Dendritic cell treated with granulocyte-macrophage colony-stimulating factor and Interleukin-4, amounts not matched to agents 40 ng/mL and 50 ng/mL, for 4 days (primary cell): ENCODE data around the gene HOXD3.

Source experiments
- H3K27ac Mint-ChIP-seq: one replicate; pipeline ENCODE4 v1.8.0; 2022; ENCODE audit warnings: mild to moderate bottlenecking, mixed read lengths
- H3K27me3 Mint-ChIP-seq: one replicate; pipeline ENCODE4 v1.8.0; 2022; ENCODE audit warnings: mild to moderate bottlenecking, mixed read lengths
- H3K36me3 Mint-ChIP-seq: one replicate; pipeline ENCODE4 v1.8.0; 2022; ENCODE audit warnings: low read depth, mixed read lengths
- H3K4me1 Mint-ChIP-seq: one replicate; pipeline ENCODE4 v1.8.0; 2022; ENCODE audit warnings: low read depth, mixed read lengths
- H3K4me3 Mint-ChIP-seq: one replicate; pipeline ENCODE4 v1.8.0; 2022; ENCODE audit warnings: mild to moderate bottlenecking, moderate library complexity, mixed read lengths
- H3K9me3 Mint-ChIP-seq: one replicate; pipeline ENCODE4 v1.8.0; 2022; ENCODE audit warnings: mixed read lengths
- intact Hi-C: fragments of 100-400 bp; cut with micrococcal nuclease; formaldehyde crosslinking; loops from one replicate; pipeline ENCODE4 v1.15.0; 2022

The HOXD3 gene

GRCh38 chr2:176157499-176158185 is 535 bp downstream of the HOXD3 start:
- Mint-ChIP-seq H3K4me3 (no peak overlapping the region), H3K27ac (no peak overlapping the region), H3K27me3 (peaks cover 95% of the 10 kb centered on the region), H3K4me1 (peaks cover 5% of the 10 kb centered on the region), H3K9me3 (no peaks in the 10 kb centered on the region), H3K36me3 (no peaks in the 10 kb centered on the region)
- intact Hi-C loops: no loop called here

- Mint-ChIP-seq H3K9me3 (no peaks in the 10 kb centered on the region), H3K36me3 (no peaks in the 10 kb centered on the region), H3K4me1 (peaks cover 5% of the 10 kb centered on the region), H3K27me3 (peaks cover 95% of the 10 kb centered on the region), H3K4me3 (no peak overlapping the region), H3K27ac (no peak overlapping the region)
- intact Hi-C loops: no loop called here
These were observed 1.1 kb downstream of the HOXD3 start for GRCh38 chr2:176158186-176158591.

DNA sequence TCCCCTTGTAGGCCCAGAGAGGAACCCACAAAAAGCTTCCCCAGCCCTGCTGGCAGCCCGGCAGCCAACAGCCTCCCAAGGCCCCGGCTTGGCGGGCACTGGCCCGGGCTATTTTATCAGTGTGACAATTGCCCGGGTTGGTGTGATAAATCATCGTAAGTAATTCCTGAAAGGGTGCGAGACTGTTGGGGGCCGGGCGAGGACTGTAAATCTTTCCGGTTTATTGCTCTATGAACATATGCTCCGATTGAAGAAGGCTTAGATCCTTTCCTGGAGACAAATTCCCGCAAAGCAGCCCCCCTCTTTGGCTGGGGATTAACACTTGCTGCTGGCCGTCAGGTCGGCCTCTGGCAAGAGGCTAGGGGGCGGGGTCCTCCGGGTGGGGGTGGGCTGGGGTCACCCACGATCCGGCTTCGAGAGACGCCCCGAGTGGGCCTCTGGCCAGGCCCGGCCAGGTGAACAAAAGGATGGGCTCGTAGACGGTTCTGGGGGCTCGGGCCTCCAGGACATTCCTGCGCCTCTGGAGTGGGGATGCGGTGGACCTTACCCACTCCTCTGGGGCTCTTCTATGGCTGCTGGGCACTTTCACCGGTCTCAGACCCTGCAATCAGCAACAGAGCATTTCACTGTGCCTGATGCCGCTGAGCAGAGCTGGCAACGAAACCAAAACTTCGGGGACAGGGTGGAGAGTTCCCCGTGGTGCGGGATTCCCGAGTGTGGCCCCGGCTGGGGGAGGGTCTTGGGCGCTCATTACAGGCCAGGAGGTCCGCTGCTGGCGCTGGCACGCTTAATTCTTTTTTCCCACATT is 2.0 kb downstream of the HOXD3 start:
- peaks cover 96% of the 10 kb centered on the region for H3K27me3 Mint-ChIP-seq
- no peaks in the 10 kb centered on the region for H3K36me3 Mint-ChIP-seq
- H3K4me3 Mint-ChIP-seq: no peak overlapping the region
- no peaks in the 10 kb centered on the region for H3K9me3 Mint-ChIP-seq
- H3K27ac Mint-ChIP-seq: no peak overlapping the region
- intact Hi-C loops: no loop called here
- peaks cover 5% of the 10 kb centered on the region for H3K4me1 Mint-ChIP-seq

GRCh38 chr2:176159663-176160250 is 2.6 kb downstream of the HOXD3 start:
- Mint-ChIP-seq H3K27me3 (peaks cover 96% of the 10 kb centered on the region), H3K36me3 (no peaks in the 10 kb centered on the region), H3K9me3 (no peaks in the 10 kb centered on the region), H3K27ac (no peak overlapping the region), H3K4me1 (peaks cover 5% of the 10 kb centered on the region), H3K4me3 (no peak overlapping the region)
- intact Hi-C loops: no loop called here

DNA sequence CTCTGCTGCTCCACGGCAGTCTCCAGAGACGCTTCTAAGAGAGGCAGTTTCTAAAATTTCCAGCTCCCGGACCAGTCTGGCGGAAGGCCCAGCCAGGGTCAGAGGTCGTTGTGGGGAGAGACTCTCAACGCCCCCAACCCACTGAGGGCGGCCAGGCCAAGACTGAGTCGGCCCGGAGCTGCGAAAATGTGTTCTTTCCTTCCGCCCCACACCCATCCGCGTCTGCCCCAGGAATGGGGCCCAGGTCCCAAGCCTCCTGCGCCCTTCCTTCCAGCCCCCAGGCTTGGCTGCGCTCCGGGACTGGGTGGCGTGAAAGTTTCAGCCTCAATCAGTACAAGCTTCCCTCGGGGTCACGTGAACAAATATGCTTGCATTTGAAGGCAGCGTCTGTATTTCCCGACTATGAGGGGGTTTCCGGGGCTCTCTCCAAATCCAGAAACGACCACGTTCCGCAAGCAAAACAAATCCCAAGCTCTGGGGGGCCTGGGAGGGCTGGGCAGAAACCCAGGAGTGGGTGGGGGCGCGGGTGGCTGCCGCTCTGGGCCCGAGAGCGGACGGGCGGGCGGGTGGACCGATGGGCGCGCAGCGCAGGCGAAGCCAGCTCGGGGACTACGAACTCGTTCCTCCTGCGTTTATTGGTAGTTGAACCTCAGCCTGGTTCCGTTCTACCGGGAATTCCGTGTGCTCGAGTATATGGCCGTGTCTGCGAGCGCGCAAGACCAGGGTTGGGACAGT is 3.3 kb downstream of the HOXD3 start:
- Mint-ChIP-seq H3K27me3 (peaks cover 96% of the 10 kb centered on the region), H3K4me3 (no peak overlapping the region), H3K4me1 (peaks cover 5% of the 10 kb centered on the region), H3K36me3 (no peaks in the 10 kb centered on the region), H3K27ac (no peak overlapping the region), H3K9me3 (no peaks in the 10 kb centered on the region)
- intact Hi-C loops: no loop called here

- Mint-ChIP-seq H3K4me1 (peaks cover 5% of the 10 kb centered on the region), H3K27me3 (peaks cover 97% of the 10 kb centered on the region), H3K36me3 (no peaks in the 10 kb centered on the region), H3K4me3 (no peak overlapping the region), H3K9me3 (no peaks in the 10 kb centered on the region), H3K27ac (no peak overlapping the region)
- intact Hi-C loops: no loop called here
These were observed 4.1 kb downstream of the HOXD3 start for GRCh38 chr2:176160986-176161824.

DNA sequence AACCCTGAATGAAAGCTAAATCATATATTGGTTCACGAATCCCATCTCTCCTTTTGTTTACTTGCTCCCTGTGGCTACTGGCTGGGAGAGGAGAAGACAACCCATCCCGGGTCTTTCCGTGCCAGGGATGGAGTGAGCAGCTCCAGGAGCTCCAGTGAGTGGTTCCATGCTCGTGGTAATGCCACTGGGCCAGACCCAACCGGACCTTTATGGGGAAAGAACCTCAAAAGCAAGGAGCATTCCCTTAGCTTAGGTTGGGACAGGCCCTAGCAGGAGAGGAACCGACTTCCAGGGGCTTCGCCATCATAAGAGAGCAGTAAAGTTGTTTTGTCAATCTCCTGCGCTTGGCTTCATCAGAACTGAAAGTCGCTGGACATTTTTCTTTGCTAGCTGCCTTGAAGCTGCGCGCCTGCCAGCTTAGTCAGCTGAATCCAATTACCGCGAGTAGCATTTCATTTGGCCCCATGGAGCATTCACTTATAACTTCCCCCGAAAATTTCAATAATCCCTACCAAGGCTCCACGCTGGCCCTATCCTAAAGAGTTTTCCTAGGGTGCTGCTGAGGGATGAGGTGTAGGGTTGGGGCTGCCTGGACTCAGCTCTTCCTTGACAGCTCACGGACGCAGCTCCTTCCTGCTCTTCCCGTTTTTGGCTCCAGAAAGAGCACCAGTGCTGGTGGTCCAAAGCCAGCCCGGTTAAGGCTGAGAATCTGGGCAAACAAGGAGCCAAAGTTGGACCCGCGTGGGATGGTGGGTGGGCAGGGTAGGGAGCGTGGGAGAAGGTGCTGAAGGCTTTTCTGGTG is 4.9 kb downstream of the HOXD3 start:
- peaks cover 5% of the 10 kb centered on the region for H3K4me1 Mint-ChIP-seq
- peaks cover 96% of the 10 kb centered on the region for H3K27me3 Mint-ChIP-seq
- intact Hi-C loops: no loop called here
- no peak overlapping the region for H3K4me3 Mint-ChIP-seq
- H3K36me3 Mint-ChIP-seq: no peaks in the 10 kb centered on the region
- H3K27ac Mint-ChIP-seq: no peak overlapping the region
- H3K9me3 Mint-ChIP-seq: no peaks in the 10 kb centered on the region

DNA sequence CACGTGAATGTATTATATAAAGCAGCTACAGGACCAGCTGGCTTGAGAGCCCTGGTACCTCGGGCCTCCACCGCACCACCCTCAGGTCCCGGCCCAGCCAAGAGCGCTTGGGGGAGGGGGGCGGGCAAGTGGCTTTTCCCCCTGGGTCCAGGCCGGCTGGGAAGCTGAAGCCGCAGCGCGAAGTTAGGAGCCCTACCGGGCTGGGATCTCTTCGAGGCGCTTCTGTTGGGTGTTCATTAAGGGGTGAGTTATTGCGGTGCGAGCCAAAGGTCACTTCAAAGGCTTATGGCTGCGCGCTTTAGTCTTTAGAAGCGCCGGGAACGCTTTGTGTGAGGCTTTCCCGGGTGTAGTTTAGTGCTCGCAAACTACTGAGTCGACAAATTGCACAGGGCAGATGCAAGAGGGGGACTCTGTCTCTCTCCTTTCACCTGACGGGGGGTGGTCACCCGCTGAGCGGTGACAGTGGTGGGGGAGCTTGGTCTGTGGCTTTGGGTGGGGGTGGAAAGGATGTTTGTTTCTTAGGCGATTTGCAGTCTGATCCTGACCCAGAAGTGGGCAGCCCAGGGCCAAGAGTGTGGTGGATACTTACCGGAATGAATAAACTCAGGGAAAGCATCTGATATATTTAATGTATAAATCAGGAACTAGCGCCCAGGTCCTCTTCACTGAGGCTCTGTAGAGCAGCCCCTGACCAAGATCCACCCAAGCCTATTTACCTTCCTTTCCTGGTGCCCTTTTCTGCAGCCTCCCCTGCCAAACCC is 6.0 kb downstream of the HOXD3 start:
- intact Hi-C loops: no loop called here
- H3K9me3 Mint-ChIP-seq: no peaks in the 10 kb centered on the region
- no peak overlapping the region for H3K27ac Mint-ChIP-seq
- H3K4me3 Mint-ChIP-seq: no peak overlapping the region
- H3K4me1 Mint-ChIP-seq: no peaks in the 10 kb centered on the region
- no peaks in the 10 kb centered on the region for H3K36me3 Mint-ChIP-seq
- H3K27me3 Mint-ChIP-seq: peaks cover 99% of the 10 kb centered on the region

GRCh38 chr2:176163672-176164056 is 6.6 kb downstream of the HOXD3 start:
- no peaks in the 10 kb centered on the region for H3K36me3 Mint-ChIP-seq
- intact Hi-C loops: no loop called here
- peaks cover 97% of the 10 kb centered on the region for H3K27me3 Mint-ChIP-seq
- no peaks in the 10 kb centered on the region for H3K4me1 Mint-ChIP-seq
- H3K4me3 Mint-ChIP-seq: no peak overlapping the region
- no peak overlapping the region for H3K27ac Mint-ChIP-seq
- no peaks in the 10 kb centered on the region for H3K9me3 Mint-ChIP-seq

- Mint-ChIP-seq H3K9me3 (no peaks in the 10 kb centered on the region), H3K27ac (no peak overlapping the region), H3K36me3 (no peaks in the 10 kb centered on the region), H3K4me1 (no peaks in the 10 kb centered on the region), H3K27me3 (peaks cover 96% of the 10 kb centered on the region), H3K4me3 (no peak overlapping the region)
- intact Hi-C loops: no loop called here
These were observed 7.1 kb downstream of the HOXD3 start for GRCh38 chr2:176164201-176164600.

GRCh38 chr2:176164611-176165369 is 7.7 kb downstream of the HOXD3 start:
- Mint-ChIP-seq H3K4me3 (no peak overlapping the region), H3K27ac (no peak overlapping the region)

More at GRCh38 chr2:176164611-176165369, 7.7 kb downstream of the HOXD3 start:
- Mint-ChIP-seq H3K9me3 (no peaks in the 10 kb centered on the region), H3K4me1 (no peaks in the 10 kb centered on the region), H3K36me3 (no peaks in the 10 kb centered on the region), H3K27me3 (peaks cover 96% of the 10 kb centered on the region)
- intact Hi-C loops: no loop called here
